GM23338 (cell line): ENCODE results near the gene PDE4D. TPM values are rescaled to one million over a fixed set of nuclear protein-coding genes. Genes with fewer than 3 reads are reported as not detected.
A peak's percentile ranks its signal among the peaks of the same experiment; 100 is the strongest.

Experiments
- ATAC-seq: fragments of 200-7000 bp; cut with Tn5 transposase; 3 replicates; pipeline ENCODE4 v1.9.1; 2020
- DNase-seq: peaks from one replicate; pipeline ENCODE4 v3.0.0-alpha.2; 2015; ENCODE audit warnings: low spot score
- H2AFZ ChIP-seq: fragments of 200-600 bp; sonication (generic); 2 replicates; pipeline ENCODE4 v1.8.0; 2016; ENCODE audit warnings: antibody characterized with exemption, mild to moderate bottlenecking, moderate library complexity
- H3F3A ChIP-seq: fragments of 200-600 bp; sonication (generic); replicated peaks from 2 replicates; pipeline ENCODE4 v1.8.0; 2017; ENCODE audit warnings: antibody characterized with exemption, mixed run types, low read depth
- H3K27ac ChIP-seq: fragments of 200-600 bp; sonication (generic); 2 replicates; pipeline ENCODE4 v1.6.1; 2016; ENCODE audit warnings: low read depth
- H3K27me3 ChIP-seq: fragments of 200-600 bp; sonication (generic); 2 replicates; pipeline ENCODE4 v1.8.0; 2016; ENCODE audit warnings: mild to moderate bottlenecking, mixed run types, moderate library complexity; ENCODE audit not compliant: insufficient read depth
- H3K36me3 ChIP-seq: fragments of 200-600 bp; sonication (generic); 2 replicates; pipeline ENCODE4 v1.8.0; 2016; ENCODE audit warnings: mild to moderate bottlenecking; ENCODE audit not compliant: insufficient read depth
- H3K4me1 ChIP-seq: fragments of 200-600 bp; sonication (generic); 2 replicates; pipeline ENCODE4 v1.8.0; 2016; ENCODE audit warnings: mild to moderate bottlenecking, moderate library complexity; ENCODE audit not compliant: insufficient read depth
- H3K4me2 ChIP-seq: fragments of 200-600 bp; sonication (generic); 2 replicates; pipeline ENCODE4 v1.7.1; 2017; ENCODE audit warnings: mixed run types
- H3K4me3 ChIP-seq: fragments of 200-600 bp; sonication (generic); 2 replicates; pipeline ENCODE4 v1.6.1; 2016; ENCODE audit warnings: mixed run types
- H3K79me2 ChIP-seq: fragments of 200-600 bp; sonication (generic); replicated peaks from 2 replicates; pipeline ENCODE4 v1.8.0; 2017; ENCODE audit warnings: mild to moderate bottlenecking; ENCODE audit not compliant: insufficient read depth
- H3K9me2 ChIP-seq: fragments of 200-600 bp; sonication (generic); 2 replicates; pipeline ENCODE4 v1.8.0; 2017; ENCODE audit not compliant: insufficient read depth
- H4K20me1 ChIP-seq: fragments of 200-600 bp; sonication (generic); replicated peaks from 2 replicates; pipeline ENCODE4 v1.8.0; 2017; ENCODE audit warnings: mild to moderate bottlenecking; ENCODE audit not compliant: insufficient read depth
- H3K27ac Mint-ChIP-seq: 2 replicates; pipeline ENCODE4 v1.8.0; 2020; ENCODE audit warnings: inconsistent platforms, mild to moderate bottlenecking, moderate library complexity, mixed read lengths
- H3K27me3 Mint-ChIP-seq: 3 replicates; pipeline ENCODE4 v1.8.0; 2022; ENCODE audit warnings: low read depth, mild to moderate bottlenecking, moderate library complexity, mixed read lengths, inconsistent platforms; ENCODE audit not compliant: insufficient read depth, poor library complexity
- H3K36me3 Mint-ChIP-seq: 3 replicates; pipeline ENCODE4 v1.8.0; 2021; ENCODE audit warnings: low read depth, mild to moderate bottlenecking, inconsistent platforms, moderate library complexity, mixed read lengths
- H3K4me1 Mint-ChIP-seq: 3 replicates; pipeline ENCODE4 v1.8.0; 2020; ENCODE audit warnings: mild to moderate bottlenecking, inconsistent platforms, mixed read lengths
- H3K4me3 Mint-ChIP-seq: 3 replicates; pipeline ENCODE4 v1.8.0; 2021; ENCODE audit warnings: moderate library complexity, mild to moderate bottlenecking, inconsistent platforms, mixed read lengths
- H3K9me3 Mint-ChIP-seq: 3 replicates; pipeline ENCODE4 v1.8.0; 2020; ENCODE audit warnings: moderate library complexity, mild to moderate bottlenecking, inconsistent platforms, mixed read lengths
- CTCF ChIP-seq, 2 experiments: fragments of 200-600 bp in 1 of 2; sonication (generic) in 1 of 2; conservative IDR thresholded peaks; 2 replicates each; pipeline versions ENCODE4 v1.5.1 to v1.6.1; 2016 to 2017; ENCODE audit warnings: antibody characterized with exemption in 2 of 2, low read depth in 2 of 2, mild to moderate bottlenecking in 2 of 2, moderate library complexity in 1 of 2
- EZH2 ChIP-seq: fragments of 200-600 bp; sonication (generic); IDR thresholded peaks from one replicate; pipeline ENCODE4 v1.8.0; 2017; ENCODE audit warnings: antibody characterized with exemption, mild to moderate bottlenecking, low read depth; ENCODE audit not compliant: unreplicated experiment
- NANOG ChIP-seq: IDR thresholded peaks from 2 replicates; pipeline ENCODE4 v1.6.1; 2016; ENCODE audit warnings: antibody characterized with exemption, borderline replicate concordance
- POLR2AphosphoS5 ChIP-seq: IDR thresholded peaks from 2 replicates; pipeline ENCODE4 v1.6.1; 2016; ENCODE audit warnings: antibody characterized with exemption, low read depth
- REST ChIP-seq: IDR thresholded peaks from one replicate; pipeline ENCODE4 v1.6.1; 2018; ENCODE audit warnings: antibody characterized with exemption; ENCODE audit not compliant: unreplicated experiment
- STAT1 ChIP-seq: IDR thresholded peaks from one replicate; pipeline ENCODE4 v1.6.1; 2016; ENCODE audit warnings: antibody characterized with exemption; ENCODE audit not compliant: unreplicated experiment
- ZNF114 ChIP-seq: fragments of 250-450 bp; sonication (Bioruptor Pico); IDR thresholded peaks from 2 replicates; pipeline ENCODE4 v1.5.0; 2020; ENCODE audit warnings: mild to moderate bottlenecking, moderate library complexity
- ZNF331 ChIP-seq: fragments of 250-450 bp; sonication (Bioruptor Pico); IDR thresholded peaks from 2 replicates; pipeline ENCODE4 v1.5.0; 2020; ENCODE audit warnings: low read depth, mild to moderate bottlenecking, moderate library complexity
- ZNF462 ChIP-seq: fragments of 250-450 bp; sonication (Bioruptor Pico); IDR thresholded peaks from 2 replicates; pipeline ENCODE4 v1.5.0; 2020; ENCODE audit warnings: mild to moderate bottlenecking, moderate library complexity
- polyA plus RNA-seq: library from polyadenylated mRNA; unstranded; fragments of >200 nt; fragmentation: Nextera tagmentation; extraction: Ambion mirVana; gene quantifications from 2 replicates; pipeline ENCODE4 v1.2.1, GENCODE V29; 2016
- total RNA-seq: library from RNA; depleted of rRNA; stranded (reverse); fragments of >200 nt; shearing (Covaris generic); gene quantifications from 2 replicates; pipeline ENCODE4 v1.2.3, GENCODE V29; 2014

PDE4D gene
- total and polyA plus RNA-seq, 2 experiments from 2014 or later, result 2.1 to 4.7 TPM

- no peak overlapping the region for H3K4me2 ChIP-seq
- DNase-seq (no peak), ATAC-seq (no peak)
- Mint-ChIP-seq H3K27me3 (peaks cover 2% of the 10 kb centered on the region), H3K27ac (no peak overlapping the region), H3K9me3 (no peaks in the 10 kb centered on the region), H3K4me3 (no peak overlapping the region), H3K4me1 (peaks cover 11% of the 10 kb centered on the region; the same call in 2 of the 3 replicates), H3K36me3 (no peaks in the 10 kb centered on the region)
- peaks cover 7% of the 10 kb centered on the region; the same call in 1 of the 2 replicates for H3K9me2 ChIP-seq
- H3K79me2 ChIP-seq, result no peaks in the 10 kb centered on the region
- no peak for TF ChIP-seq NANOG
- no peak for TF ChIP-seq POLR2AphosphoS5
- no peak for TF ChIP-seq ZNF114 (CRISPR knock-in tag)
- no peak for TF ChIP-seq CTCF (conservative IDR thresholded peaks at IDR 0.05; ENCODE audit: low read depth in 2 of 2)
- TF ChIP-seq REST, result no peak
- no peak for TF ChIP-seq EZH2
- no peak for TF ChIP-seq STAT1
- H4K20me1 ChIP-seq, result no peaks in the 10 kb centered on the region
- no peak overlapping the region for H3K27ac ChIP-seq
- no peaks in the 10 kb centered on the region for H3F3A ChIP-seq
- no peaks in the 10 kb centered on the region for H3K36me3 ChIP-seq
- 0 out of 2 replicates have a peak overlapping the region, but pooled peaks have one; percentile 7 for H2AFZ ChIP-seq
- H3K4me3 ChIP-seq, result no peak overlapping the region
- H3K27me3 ChIP-seq, result no peaks in the 10 kb centered on the region
- H3K4me1 ChIP-seq, result peaks cover 10% of the 10 kb centered on the region
These were observed 740.8 kb downstream of the PDE4D start for GRCh38 chr5:59152701-59153245.

- no peak overlapping the region for H3K27ac Mint-ChIP-seq
- H3K9me3 Mint-ChIP-seq, result peaks cover 2% of the 10 kb centered on the region; the same call in 1 of the 3 replicates
- H3K4me1 Mint-ChIP-seq, result peaks cover 9% of the 10 kb centered on the region; the same call in 1 of the 3 replicates
- Histone ChIP-seq H3K4me3 (no peak overlapping the region), H3F3A (no peaks in the 10 kb centered on the region), H2AFZ (no peak overlapping the region), H3K27ac (no peak overlapping the region), H3K4me2 (no peak overlapping the region), H3K27me3 (no peaks in the 10 kb centered on the region), H4K20me1 (no peaks in the 10 kb centered on the region), H3K79me2 (no peaks in the 10 kb centered on the region), H3K4me1 (peaks cover 10% of the 10 kb centered on the region), H3K9me2 (peaks cover 7% of the 10 kb centered on the region; the same call in 1 of the 2 replicates), H3K36me3 (no peaks in the 10 kb centered on the region)
- peaks cover 2% of the 10 kb centered on the region for H3K27me3 Mint-ChIP-seq
- no peaks in the 10 kb centered on the region for H3K36me3 Mint-ChIP-seq
- no peak overlapping the region for H3K4me3 Mint-ChIP-seq
- DNase-seq, result no peak
- ATAC-seq, result no peak
- TF ChIP-seq NANOG (no peak), ZNF331 (CRISPR knock-in tag) (no peak), POLR2AphosphoS5 (no peak), ZNF114 (CRISPR knock-in tag) (no peak), ZNF462 (CRISPR knock-in tag) (no peak)
These were observed 742.2 kb downstream of the PDE4D start for GRCh38 chr5:59151162-59151889.
